HepG2 (cell line): Measurements from ENCODE around the gene TLE5. TPM values are rescaled to one million over a fixed set of nuclear protein-coding genes. Genes with fewer than 3 reads are reported as not detected.
A peak's percentile ranks its signal among the peaks of the same experiment; 100 is the strongest.

Source experiments
- ATAC-seq: fragments of 200-7000 bp; cut with Tn5 transposase; 3 replicates; pipeline ENCODE4 v1.9.1; 2020; ENCODE audit warnings: mild to moderate bottlenecking, moderate library complexity
- BruUV-seq: library from RNA; stranded (reverse); fragments of 400-500 nt; replicated peaks from 2 replicates; lab custom pipeline; 2021; lab: Mats Ljungman, UMichigan
- CTCF ChIA-PET: fragments of 300-600 bp; formaldehyde crosslinking; extraction: SDS; loops from one replicate; lab custom pipeline; 2021; ENCODE audit warnings: low total read pairs, inconsistent platforms, low intra/inter-chr PET ratio; lab: Yijun Ruan, JAX
- POLR2A ChIA-PET: fragments of 350-600 bp; sonication (Branson Sonifier 250); formaldehyde crosslinking; loops from one replicate; lab custom pipeline; 2020; ENCODE audit warnings: antibody characterized with exemption, inconsistent platforms; lab: Yijun Ruan, JAX
- DNase-seq: peaks from one replicate; pipeline ENCODE4 v3.0.0-alpha.2; 2015; ENCODE audit warnings: low spot score
- FAIRE-seq: peaks from 3 replicates; lab custom pipeline; 2011; peaks lifted over from hg19 to GRCh38; lab: Jason Lieb, UNC
- H2AFZ ChIP-seq: one replicate; pipeline ENCODE4 v1.6.1; 2011; ENCODE audit warnings: low read length, inconsistent platforms
- H3K27ac ChIP-seq: fragments of 300-600 bp; 3 replicates; pipeline ENCODE4 v1.8.0; 2011; ENCODE audit warnings: mixed run types, mild to moderate bottlenecking, mixed read lengths, low read length, inconsistent platforms; ENCODE audit not compliant: insufficient read depth; ENCODE audit errors: extremely low read length
- H3K27me3 ChIP-seq, 2 experiments: fragments of 200-600 bp in 1 of 2; 2 replicates in 1 of 2; 3 replicates in 1 of 2; pipeline versions ENCODE4 v1.6.0 to v1.8.0; 2011; ENCODE audit warnings: low read length in 2 of 2, mild to moderate bottlenecking in 2 of 2, moderate library complexity in 2 of 2, inconsistent platforms in 1 of 2; ENCODE audit not compliant: insufficient read depth in 2 of 2, control insufficient read depth in 1 of 2
- H3K36me3 ChIP-seq, 2 experiments: fragments of 200-600 bp in 1 of 2; replicated peaks in 1 of 2; 2 replicates in 1 of 2; 3 replicates in 1 of 2; pipeline versions ENCODE4 v1.5.1 to v1.8.0; 2011; ENCODE audit warnings: low read length in 2 of 2, inconsistent platforms in 1 of 2; ENCODE audit not compliant: insufficient read depth in 2 of 2, control insufficient read depth in 1 of 2
- H3K4me1 ChIP-seq: 2 replicates; pipeline ENCODE4 v1.5.1; 2012; ENCODE audit warnings: low read length, inconsistent platforms; ENCODE audit not compliant: insufficient read depth
- H3K4me2 ChIP-seq: 2 replicates; pipeline ENCODE4 v1.6.0; 2011; ENCODE audit warnings: low read depth, low read length, inconsistent platforms
- H3K4me3 ChIP-seq, 3 experiments: fragments of 200-600 bp in 1 of 3; sonication (generic), shearing (Covaris generic) in 1 of 3; replicated peaks in 1 of 3; 2 replicates each; pipeline ENCODE4 v1.5.1; 2011 to 2016; ENCODE audit warnings: low read length in 3 of 3, inconsistent platforms in 2 of 3, low read depth in 2 of 3, mild to moderate bottlenecking in 2 of 3, control low read depth in 1 of 3, mixed read lengths in 1 of 3; ENCODE audit not compliant: insufficient read depth in 1 of 3
- H3K79me2 ChIP-seq: one replicate; pipeline ENCODE4 v1.6.1; 2011; ENCODE audit warnings: low read length, inconsistent platforms; ENCODE audit not compliant: insufficient read depth
- H3K9ac ChIP-seq: 2 replicates; pipeline ENCODE4 v1.6.0; 2011; ENCODE audit warnings: mild to moderate bottlenecking, low read depth, low read length, inconsistent platforms; ENCODE audit not compliant: insufficient read depth
- H3K9me3 ChIP-seq: 2 replicates; pipeline ENCODE4 v1.5.1; 2012; ENCODE audit warnings: mild to moderate bottlenecking, low read length
- H4K20me1 ChIP-seq: 2 replicates; pipeline ENCODE4 v1.6.0; 2011; ENCODE audit warnings: inconsistent platforms, mild to moderate bottlenecking, low read length, moderate library complexity; ENCODE audit not compliant: insufficient read depth
- BORCS8-MEF2B ChIP-seq: sonication (generic); formaldehyde crosslinking; IDR thresholded peaks from 2 replicates; pipeline ENCODE4 v1.8.0; 2022; ENCODE audit warnings: mild to moderate bottlenecking, missing genetic modification reagents
- BRCA1 ChIP-seq: sonication (generic); formaldehyde crosslinking; IDR thresholded peaks from 2 replicates; pipeline ENCODE4 v1.4.0; 2020; ENCODE audit warnings: missing genetic modification reagents
- CBFB ChIP-seq: sonication (generic); formaldehyde crosslinking; IDR thresholded peaks from 2 replicates; pipeline ENCODE4 v1.4.0; 2020; ENCODE audit warnings: missing genetic modification reagents
- CHCHD3 ChIP-seq: sonication (generic); formaldehyde crosslinking; IDR thresholded peaks from 2 replicates; pipeline ENCODE4 v1.8.0; 2022; ENCODE audit warnings: mild to moderate bottlenecking, missing genetic modification reagents, moderate library complexity
- GTF2F1 ChIP-seq: fragments of 150-350 bp; IDR thresholded peaks from 2 replicates; pipeline ENCODE4 v1.6.1; 2014; ENCODE audit warnings: low read length
- HCFC1 ChIP-seq: fragments of 150-350 bp; IDR thresholded peaks from 2 replicates; pipeline ENCODE4 v1.6.1; 2014; ENCODE audit warnings: low read depth, low read length
- HHEX ChIP-seq: IDR thresholded peaks from 2 replicates; pipeline ENCODE4 v1.6.1; 2016; ENCODE audit warnings: control low read depth
- JARID2 ChIP-seq: sonication (generic); formaldehyde crosslinking; IDR thresholded peaks from 2 replicates; pipeline ENCODE4 v1.8.1; 2023; ENCODE audit warnings: missing genetic modification reagents, inconsistent platforms; ENCODE audit not compliant: insufficient replicate concordance
- NFRKB ChIP-seq: fragments of 450-650 bp; IDR thresholded peaks from 2 replicates; pipeline ENCODE4 v1.6.1; 2017
- RAD51 ChIP-seq: fragments of 450-650 bp; IDR thresholded peaks from 2 replicates; pipeline ENCODE4 v1.6.1; 2016; ENCODE audit warnings: borderline replicate concordance
- RBAK ChIP-seq: sonication (generic); formaldehyde crosslinking; IDR thresholded peaks from 2 replicates; pipeline ENCODE4 v1.5.1; 2020; ENCODE audit warnings: mild to moderate bottlenecking, missing genetic modification reagents
- RCOR2 ChIP-seq: IDR thresholded peaks from 2 replicates; pipeline ENCODE4 v1.6.1; 2016; ENCODE audit warnings: missing biosample characterization, missing genetic modification reagents
- RFX1 ChIP-seq: fragments of 450-650 bp; IDR thresholded peaks from 2 replicates; pipeline ENCODE4 v1.6.1; 2017
- TBP ChIP-seq: sonication (generic); formaldehyde crosslinking; IDR thresholded peaks from 2 replicates; pipeline ENCODE4 v1.5.0; 2020; ENCODE audit warnings: missing genetic modification reagents
- TSC22D2 ChIP-seq: sonication (generic); formaldehyde crosslinking; IDR thresholded peaks from 2 replicates; pipeline ENCODE4 v1.5.1; 2020; ENCODE audit warnings: missing genetic modification reagents, mild to moderate bottlenecking, borderline replicate concordance
- ZBTB21 ChIP-seq: sonication (generic); formaldehyde crosslinking; IDR thresholded peaks from 2 replicates; pipeline ENCODE4 v1.4.0; 2020; ENCODE audit warnings: missing genetic modification reagents
- ZNF3 ChIP-seq: IDR thresholded peaks from 2 replicates; pipeline ENCODE4 v1.7.0; 2017; ENCODE audit warnings: inconsistent platforms
- ZNF430 ChIP-seq: sonication (generic); formaldehyde crosslinking; IDR thresholded peaks from 2 replicates; pipeline ENCODE4 v1.9.0; 2021; ENCODE audit warnings: mild to moderate bottlenecking, missing genetic modification reagents
- ZNF629 ChIP-seq: sonication (generic); formaldehyde crosslinking; conservative IDR thresholded peaks from 2 replicates; pipeline ENCODE4 v1.5.0; 2020; ENCODE audit warnings: missing genetic modification reagents
- WGBS: methylation state at CpG from one replicate; pipeline ENCODE4 v1.1.6; 2017; ENCODE audit warnings: low lambda C conversion rate; 5-methylcytosine and 5-hydroxymethylcytosine counted together
- in situ Hi-C: cut with HindIII; loops from 2 replicates; pipeline ENCODE4 v1.10.0; 2017; ENCODE audit warnings: low pct_unique_long_range_greater_than_20kb; ENCODE audit not compliant: extremely low pct_ligation_motif_present
- intact Hi-C: fragments of 100-400 bp; cut with micrococcal nuclease; formaldehyde crosslinking; loops from one replicate; pipeline ENCODE4 v1.10.0; 2022; ENCODE audit not compliant: unreplicated experiment
- polyA plus RNA-seq, 8 experiments: library from polyadenylated mRNA; depleted of rRNA in 3 of 8; stranded (reverse) in 7 of 8; unstranded in 1 of 8; fragments of >200 nt; fragmentation: Illumina TruSeq in 4 of 8; extraction: Trizol in 4 of 8; gene quantifications; 2 replicates each; pipeline versions ENCODE4 v1.2.1 to v1.2.3, GENCODE V29; 2011 to 2016; ENCODE audit warnings: low read depth in 4 of 8, missing spikeins in 1 of 8, mixed read lengths in 1 of 8; ENCODE audit not compliant: insufficient read depth in 1 of 8
- total RNA-seq, 5 experiments: library from RNA; depleted of rRNA; stranded (reverse); fragments of >200 nt; fragmentation: Illumina TruSeq; extraction: Trizol; gene quantifications; 2 replicates each; pipeline ENCODE4 v1.2.3, GENCODE V29; 2016; ENCODE audit warnings: low read depth in 1 of 5
- TF ChIP-seq, protein P1 (sequence below): IDR thresholded peaks from 2 replicates; pipeline ENCODE4 v1.6.1; 2016; ENCODE audit warnings: low read depth, borderline replicate concordance
- TF ChIP-seq, protein P2 (sequence below): sonication (generic); formaldehyde crosslinking; IDR thresholded peaks from 2 replicates; pipeline ENCODE4 v1.8.0; 2022; ENCODE audit warnings: missing genetic modification reagents, low read depth, mild to moderate bottlenecking, borderline replicate concordance
- TF ChIP-seq, protein P3 (sequence below): sonication (generic); formaldehyde crosslinking; IDR thresholded peaks from 2 replicates; pipeline ENCODE4 v1.5.1; 2020; ENCODE audit warnings: missing genetic modification reagents, mild to moderate bottlenecking, borderline replicate concordance

Gene TLE5
- total and polyA plus RNA-seq, 2 of the 13 experiments (the other 11 are each of a cell fraction or from before 2014, with no cell fraction given), result 62.8 to 189 TPM

DNA sequence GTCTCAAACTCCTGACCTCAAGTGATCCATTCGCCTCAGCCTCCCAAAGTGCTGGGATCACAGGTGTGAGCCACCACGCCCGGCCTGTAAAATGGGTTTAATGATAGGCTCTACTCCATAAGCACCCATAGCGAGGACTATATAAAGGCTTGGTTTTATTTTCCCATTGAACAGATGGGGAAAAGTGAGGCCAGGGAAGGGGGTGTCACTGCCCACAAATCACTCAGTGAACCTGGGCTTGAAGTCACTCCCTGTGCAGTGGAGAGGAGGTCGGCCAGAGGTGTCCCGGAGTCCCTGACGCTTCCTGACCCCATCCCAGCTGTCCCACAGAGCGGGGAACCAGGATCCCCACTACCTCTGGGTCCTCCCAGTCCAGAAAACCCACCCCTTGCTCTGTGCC lies 48.2 kb downstream of the TLE5 start:
- Histone ChIP-seq H3K36me3 (no peaks in the 10 kb centered on the region), H4K20me1 (no peaks in the 10 kb centered on the region), H3K9me3 (no peaks in the 10 kb centered on the region), H3K9ac (no peak overlapping the region), H3K79me2 (no peaks in the 10 kb centered on the region), H3K4me1 (peaks cover 10% of the 10 kb centered on the region; the same call in 1 of the 2 replicates), H3K27ac (no peak overlapping the region), H3K4me2 (no peak overlapping the region), H2AFZ (no peak overlapping the region), H3K27me3 (peaks cover 2 to 12% of the 10 kb centered on the region in 2 experiments; a peak in 3 of 5 replicates), H3K4me3 (no peak overlapping the region)
- FAIRE-seq, result no peak
- in situ Hi-C loops, result no loop called here
- no peak for ATAC-seq
- CTCF ChIA-PET, result no interaction called here
- 85% methylated on average over 4 of the region's 8 CpGs for WGBS
- DNase-seq, result no peak
- TF ChIP-seq CHCHD3 (CRISPR knock-in tag), result no peak
- TF ChIP-seq ZNF629 (CRISPR knock-in tag), result peak; percentile 72
- no TSS peak for BruUV-seq
- POLR2A ChIA-PET, result no interaction called here
- intact Hi-C loops, result no loop called here

DNA sequence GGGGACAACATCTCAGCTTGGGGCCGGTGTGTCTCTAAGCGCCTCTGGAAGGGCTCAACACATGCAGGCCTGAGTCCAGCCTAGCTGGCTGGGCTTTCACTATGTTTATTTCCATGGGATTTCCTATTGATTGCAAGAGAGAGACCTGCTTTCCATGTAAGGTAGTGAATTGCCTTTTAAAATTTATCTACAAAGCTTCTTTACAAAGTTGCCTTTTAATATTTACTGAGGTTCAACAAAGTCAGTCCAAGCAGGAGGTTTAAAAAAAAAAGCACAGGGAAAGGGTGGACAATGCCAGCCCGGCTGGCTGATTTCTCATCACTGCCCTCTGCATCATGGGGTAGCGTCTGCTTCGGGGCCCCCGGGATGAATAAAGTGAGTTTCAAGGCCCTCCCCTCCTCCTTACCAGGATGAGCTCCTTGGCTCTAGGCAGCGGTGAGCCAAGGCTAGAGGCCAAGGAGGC lies 49.0 kb downstream of the TLE5 start:
- ATAC-seq, result no peak; the same call in 2 of the 3 replicates
- Histone ChIP-seq H3K4me1 (peaks cover 11% of the 10 kb centered on the region), H3K36me3 (no peaks in the 10 kb centered on the region), H3K79me2 (no peaks in the 10 kb centered on the region), H3K27ac (no peak overlapping the region), H2AFZ (no peak overlapping the region), H3K9me3 (no peaks in the 10 kb centered on the region), H3K4me3 (no peak overlapping the region), H4K20me1 (no peaks in the 10 kb centered on the region), H3K4me2 (no peak overlapping the region), H3K9ac (no peak overlapping the region), H3K27me3 (peaks cover 2 to 13% of the 10 kb centered on the region in 2 experiments; a peak in 3 of 5 replicates)
- WGBS, result 17% methylated on average over 6 of the region's 7 CpGs
- BruUV-seq, result no TSS peak
- CTCF ChIA-PET, result no interaction called here
- in situ Hi-C loops (no loop called here), intact Hi-C loops (no loop called here)
- POLR2A ChIA-PET, result no interaction called here
- no peak for DNase-seq
- no peak for TF ChIP-seq HCFC1
- TF ChIP-seq ZNF430 (CRISPR knock-in tag), result no peak
- no peak for TF ChIP-seq RCOR2
- TF ChIP-seq TBP (CRISPR knock-in tag), result no peak
- TF ChIP-seq NFRKB, result no peak
- TF ChIP-seq GTF2F1, result no peak
- no peak for TF ChIP-seq CBFB (CRISPR knock-in tag)
- TF ChIP-seq, protein P1, sequence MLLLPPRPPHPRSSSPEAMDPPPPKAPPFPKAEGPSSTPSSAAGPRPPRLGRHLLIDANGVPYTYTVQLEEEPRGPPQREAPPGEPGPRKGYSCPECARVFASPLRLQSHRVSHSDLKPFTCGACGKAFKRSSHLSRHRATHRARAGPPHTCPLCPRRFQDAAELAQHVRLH, result no peak
- no peak for TF ChIP-seq BORCS8-MEF2B (CRISPR knock-in tag)
- no peak for TF ChIP-seq RAD51
- no peak for TF ChIP-seq RFX1
- TF ChIP-seq JARID2, result no peak
- TF ChIP-seq, protein P2, sequence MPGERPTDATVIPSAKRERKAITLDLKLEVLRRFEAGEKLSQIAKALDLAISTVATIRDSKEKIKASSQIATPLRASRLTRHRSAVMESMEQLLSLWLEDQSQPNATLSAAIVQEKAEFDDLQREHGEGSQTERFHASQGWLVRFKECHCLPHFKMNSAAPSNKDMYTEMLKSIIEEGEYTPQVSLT (CRISPR knock-in tag), result no peak
- no peak for TF ChIP-seq ZBTB21 (CRISPR knock-in tag)
- TF ChIP-seq, protein P3, sequence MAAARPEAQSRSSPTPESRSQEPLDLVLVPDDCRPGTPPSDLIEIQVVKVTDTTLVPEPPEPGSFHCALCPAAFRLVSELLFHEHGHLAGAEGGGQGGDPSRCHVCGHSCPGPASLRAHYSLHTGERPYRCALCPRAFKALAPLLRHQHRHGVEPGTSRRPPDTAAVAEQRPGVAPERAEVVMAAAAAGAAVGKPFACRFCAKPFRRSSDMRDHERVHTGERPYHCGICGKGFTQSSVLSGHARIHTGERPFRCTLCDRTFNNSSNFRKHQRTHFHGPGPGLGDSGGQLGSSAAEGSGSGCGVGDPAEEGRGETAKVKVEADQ (CRISPR knock-in tag), result no peak
- TF ChIP-seq HHEX (CRISPR knock-in tag), result no peak
- no peak for TF ChIP-seq ZNF3
- TF ChIP-seq BRCA1, result no peak
- TF ChIP-seq TSC22D2 (CRISPR knock-in tag), result no peak
- no peak for TF ChIP-seq RBAK (CRISPR knock-in tag)
- FAIRE-seq, result no peak
